Peyer's patch (tissue), 4 donors: ENCODE data around the gene SAFB.

ENCODE experiments used
- CTCF ChIP-seq, 6 experiments: fragments of 450-650 bp in 4 of 6; fragments of 200-600 bp in 2 of 6; sonication (generic) in 1 of 6; IDR thresholded peaks; one replicate each; pipeline ENCODE4 v1.5.1; 2017 to 2019; ENCODE audit warnings: antibody characterized with exemption in 6 of 6, mild to moderate bottlenecking in 3 of 6, moderate library complexity in 1 of 6
- POLR2A ChIP-seq, 2 donors: fragments of 450-650 bp; IDR thresholded peaks; one replicate each; pipeline ENCODE4 v1.5.1; 2017; ENCODE audit warnings: antibody characterized with exemption in 2 of 2, mild to moderate bottlenecking in 2 of 2, moderate library complexity in 2 of 2

DNA sequence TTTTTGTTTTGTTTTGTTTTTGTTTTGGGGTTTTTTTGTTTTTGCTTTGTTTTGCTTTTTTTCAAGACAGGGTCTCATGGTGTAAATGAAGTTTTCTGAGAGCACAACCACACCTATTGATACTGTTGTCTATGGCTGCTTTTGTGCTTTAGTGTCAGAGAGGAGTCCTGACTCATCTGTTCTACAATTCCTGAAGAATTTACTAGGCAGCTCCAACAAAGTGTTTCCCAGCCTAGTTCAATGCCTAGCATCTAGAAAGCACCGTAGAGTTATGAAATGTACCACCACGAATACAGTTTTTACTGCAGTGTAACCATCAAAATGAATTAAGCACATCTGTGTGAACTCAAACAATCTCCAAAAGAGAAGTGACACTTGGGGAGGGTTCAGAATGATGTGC, 21.2 kb downstream of the SAFB start:
- TF ChIP-seq POLR2A (IDR thresholded peaks at IDR 0.05), result no peak
- TF ChIP-seq CTCF (IDR thresholded peaks at IDR 0.05), result no peak
